ENCODE data around the gene CSTF1. TPM values are rescaled to one million over a fixed set of nuclear protein-coding genes. Genes with fewer than 3 reads are reported as not detected.

Gene CSTF1
- total and polyA plus RNA-seq, 2 donors (not counting 1 experiment from before 2014, with no cell fraction given) = 31.2 to 55.2 TPM

DNA sequence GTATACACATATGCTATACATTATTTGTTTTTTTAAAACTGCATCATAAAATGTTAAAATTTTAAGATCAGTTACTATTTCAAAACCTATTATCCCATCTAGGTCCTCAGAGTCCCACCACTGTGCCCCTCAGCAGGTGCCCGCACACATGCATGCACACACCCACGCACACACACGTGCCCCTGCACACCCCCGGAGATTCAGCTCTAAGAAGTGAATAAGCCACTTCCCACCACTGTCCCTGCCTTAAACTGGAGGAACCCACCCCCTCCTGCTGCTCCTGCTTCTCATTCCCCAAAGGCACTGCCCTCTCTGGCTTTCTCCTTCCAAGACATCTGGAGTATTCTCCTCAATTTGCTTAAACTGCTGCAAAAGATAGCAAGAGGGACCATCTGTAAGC is 39.1 kb upstream of the CSTF1 start:
- H3K9ac ChIP-seq (ENCODE audit: insufficient read depth, low read length) = no peak overlapping the region
- no peak overlapping the region for H3K27ac ChIP-seq (ENCODE audit: insufficient read depth, low read length)
- TF ChIP-seq, protein P1, sequence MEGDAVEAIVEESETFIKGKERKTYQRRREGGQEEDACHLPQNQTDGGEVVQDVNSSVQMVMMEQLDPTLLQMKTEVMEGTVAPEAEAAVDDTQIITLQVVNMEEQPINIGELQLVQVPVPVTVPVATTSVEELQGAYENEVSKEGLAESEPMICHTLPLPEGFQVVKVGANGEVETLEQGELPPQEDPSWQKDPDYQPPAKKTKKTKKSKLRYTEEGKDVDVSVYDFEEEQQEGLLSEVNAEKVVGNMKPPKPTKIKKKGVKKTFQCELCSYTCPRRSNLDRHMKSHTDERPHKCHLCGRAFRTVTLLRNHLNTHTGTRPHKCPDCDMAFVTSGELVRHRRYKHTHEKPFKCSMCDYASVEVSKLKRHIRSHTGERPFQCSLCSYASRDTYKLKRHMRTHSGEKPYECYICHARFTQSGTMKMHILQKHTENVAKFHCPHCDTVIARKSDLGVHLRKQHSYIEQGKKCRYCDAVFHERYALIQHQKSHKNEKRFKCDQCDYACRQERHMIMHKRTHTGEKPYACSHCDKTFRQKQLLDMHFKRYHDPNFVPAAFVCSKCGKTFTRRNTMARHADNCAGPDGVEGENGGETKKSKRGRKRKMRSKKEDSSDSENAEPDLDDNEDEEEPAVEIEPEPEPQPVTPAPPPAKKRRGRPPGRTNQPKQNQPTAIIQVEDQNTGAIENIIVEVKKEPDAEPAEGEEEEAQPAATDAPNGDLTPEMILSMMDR (conservative IDR thresholded peaks at IDR 0.05 in 1 of 2, IDR thresholded peaks at IDR 0.05 in 1 of 2; ENCODE audit: low read depth in 1 of 2, low read length in 2 of 2) = no peak
- no peak for TF ChIP-seq EZH2 (IDR thresholded peaks at IDR 0.05; ENCODE audit: low read length, missing control alignments)
- H3K36me3 ChIP-seq (ENCODE audit: control insufficient read depth, insufficient read depth, low read length) = no peaks in the 10 kb centered on the region
- H4K20me1 ChIP-seq (ENCODE audit: control insufficient read depth, extremely low read depth, insufficient read depth, low read length) = no peaks in the 10 kb centered on the region
- no peak overlapping the region for H3K4me2 ChIP-seq (ENCODE audit: extremely low read depth, insufficient read depth, low read length)
- no peaks in the 10 kb centered on the region for H3K4me1 ChIP-seq (ENCODE audit: control insufficient read depth, extremely low read depth, insufficient read depth, low read length)
- no peaks in the 10 kb centered on the region for H3K79me2 ChIP-seq (ENCODE audit: control insufficient read depth, insufficient read depth, low read length)
- H3K4me3 ChIP-seq (replicated peaks in 1 of 4; ENCODE audit: control extremely low read depth in 1 of 4, insufficient read depth in 1 of 4, low read depth in 3 of 4, low read length in 4 of 4) = no peak overlapping the region
- H3K27me3 ChIP-seq (ENCODE audit: control insufficient read depth, insufficient read depth, low read length) = no peaks in the 10 kb centered on the region
- no peak overlapping the region for H2AFZ ChIP-seq (ENCODE audit: low read length)
- DNase-seq (ENCODE audit: low read depth in 2 of 2) = no peak
- no peaks in the 10 kb centered on the region for H3K9me3 ChIP-seq (ENCODE audit: control insufficient read depth, insufficient read depth, low read depth, low read length)

DNA sequence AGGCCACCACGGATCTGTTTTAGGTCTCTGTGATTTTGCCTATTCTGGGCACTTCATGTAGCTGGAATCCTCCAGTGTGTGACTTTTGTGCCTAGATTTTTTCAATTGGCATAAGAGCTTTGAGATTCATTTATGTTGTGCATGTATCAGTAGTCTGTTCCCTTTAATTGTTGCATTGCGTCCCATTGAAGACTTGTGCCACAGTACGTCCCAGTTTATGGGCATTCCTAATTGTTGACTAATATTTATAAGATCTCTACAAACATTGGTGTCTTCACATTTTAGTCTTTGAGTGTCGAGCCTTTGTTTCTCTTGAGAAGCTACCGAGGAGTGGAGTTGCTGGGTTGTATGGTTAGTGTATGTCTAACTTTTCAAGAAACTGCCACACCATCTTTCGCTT is 34.4 kb upstream of the CSTF1 start:
- H3K9ac ChIP-seq (ENCODE audit: insufficient read depth, low read length) = no peak overlapping the region

DNA sequence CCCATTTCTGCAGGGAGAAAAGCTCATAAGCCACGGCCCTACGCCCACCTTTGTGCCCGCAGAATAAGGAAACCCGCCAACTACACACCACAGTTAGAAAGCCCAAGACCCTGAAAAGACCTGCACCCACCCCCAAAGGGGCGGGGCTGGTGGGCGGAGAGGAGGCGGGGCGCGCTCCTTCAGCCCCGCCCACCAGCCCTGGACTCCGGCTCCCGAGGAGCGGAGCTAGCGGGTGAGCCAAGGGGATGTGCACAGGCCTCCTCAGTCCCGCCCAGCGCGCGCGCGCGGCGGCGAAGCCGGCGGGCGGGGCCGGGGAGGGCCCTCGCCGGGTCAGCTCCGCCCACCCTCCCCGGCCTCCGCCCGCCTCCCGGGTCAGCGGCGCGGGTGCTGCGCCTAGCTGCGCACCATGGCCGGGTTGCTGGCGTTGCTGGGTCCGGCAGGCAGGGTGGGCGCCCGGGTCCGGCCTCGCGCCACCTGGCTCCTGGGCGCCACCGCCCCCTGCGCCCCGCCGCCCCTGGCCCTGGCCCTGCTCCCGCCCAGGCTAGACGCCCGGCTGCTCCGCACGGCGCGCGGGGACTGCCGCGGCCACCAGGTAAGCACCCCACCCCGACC is 33.7 kb upstream of the CSTF1 start, which contains the start of gene FAM210B:
Gene FAM210B, plus strand, starts transcription at position 375 of the 612 bp plus-strand sequence. Its CDS starts 32 bp downstream, at position 407.
- Histone ChIP-seq H4K20me1 (ENCODE audit: control insufficient read depth, extremely low read depth, insufficient read depth, low read length) (no peaks in the 10 kb centered on the region), H3K4me1 (ENCODE audit: control insufficient read depth, extremely low read depth, insufficient read depth, low read length) (peaks cover 7% of the 10 kb centered on the region), H3K9me3 (ENCODE audit: control insufficient read depth, insufficient read depth, low read depth, low read length) (no peaks in the 10 kb centered on the region), H2AFZ (ENCODE audit: low read length) (peak within 1 kb of the TSS; percentile 33), H3K27ac (ENCODE audit: insufficient read depth, low read length) (peak within 1 kb of the TSS; percentile 73), H3K36me3 (ENCODE audit: control insufficient read depth, insufficient read depth, low read length) (no peaks in the 10 kb centered on the region), H3K4me3 (replicated peaks in 1 of 4; ENCODE audit: control extremely low read depth in 1 of 4, insufficient read depth in 1 of 4, low read depth in 3 of 4, low read length in 4 of 4) (peak within 1 kb of the TSS; percentile 25 to 95 (median 67)), H3K27me3 (ENCODE audit: control insufficient read depth, insufficient read depth, low read length) (no peaks in the 10 kb centered on the region), H3K9ac (ENCODE audit: insufficient read depth, low read length) (peak within 1 kb of the TSS; percentile 33), H3K4me2 (ENCODE audit: extremely low read depth, insufficient read depth, low read length) (peak within 1 kb of the TSS; percentile 95), H3K79me2 (ENCODE audit: control insufficient read depth, insufficient read depth, low read length) (peaks cover 13% of the 10 kb centered on the region)
- peak; percentile 83 to 87 for DNase-seq (ENCODE audit: low read depth in 2 of 2)
- TF ChIP-seq, protein P1 (conservative IDR thresholded peaks at IDR 0.05 in 1 of 2, IDR thresholded peaks at IDR 0.05 in 1 of 2; ENCODE audit: low read depth in 1 of 2, low read length in 2 of 2) = no peak
- no peak for TF ChIP-seq EZH2 (IDR thresholded peaks at IDR 0.05; ENCODE audit: low read length, missing control alignments)

More for the DNA sequence above, 34.4 kb upstream of the CSTF1 start:
- peak overlapping the region; percentile 21 for H3K4me2 ChIP-seq (ENCODE audit: extremely low read depth, insufficient read depth, low read length)
- no peak for DNase-seq (ENCODE audit: low read depth in 2 of 2)
- no peaks in the 10 kb centered on the region for H3K36me3 ChIP-seq (ENCODE audit: control insufficient read depth, insufficient read depth, low read length)
- no peak for TF ChIP-seq EZH2 (IDR thresholded peaks at IDR 0.05; ENCODE audit: low read length, missing control alignments)
- TF ChIP-seq, protein P1 (conservative IDR thresholded peaks at IDR 0.05 in 1 of 2, IDR thresholded peaks at IDR 0.05 in 1 of 2; ENCODE audit: low read depth in 1 of 2, low read length in 2 of 2) = no peak
- no peak overlapping the region for H3K27ac ChIP-seq (ENCODE audit: insufficient read depth, low read length)
- H3K79me2 ChIP-seq (ENCODE audit: control insufficient read depth, insufficient read depth, low read length) = peaks cover 13% of the 10 kb centered on the region
- no peaks in the 10 kb centered on the region for H4K20me1 ChIP-seq (ENCODE audit: control insufficient read depth, extremely low read depth, insufficient read depth, low read length)
- H3K9me3 ChIP-seq (ENCODE audit: control insufficient read depth, insufficient read depth, low read depth, low read length) = no peaks in the 10 kb centered on the region
- peaks cover 5% of the 10 kb centered on the region for H3K4me1 ChIP-seq (ENCODE audit: control insufficient read depth, extremely low read depth, insufficient read depth, low read length)
- no peaks in the 10 kb centered on the region for H3K27me3 ChIP-seq (ENCODE audit: control insufficient read depth, insufficient read depth, low read length)
- H2AFZ ChIP-seq (ENCODE audit: low read length) = peak overlapping the region; percentile 33
- H3K4me3 ChIP-seq (replicated peaks in 1 of 4; ENCODE audit: control extremely low read depth in 1 of 4, insufficient read depth in 1 of 4, low read depth in 3 of 4, low read length in 4 of 4) = peak overlapping the region in 2 of 4 experiments; percentile 17 to 49
